SK-N-MC (cell line): ENCODE data around the gene LTBP1.

Experiments
- EZH2 ChIP-seq: fragments of 200-600 bp; sonication (generic); IDR thresholded peaks from one replicate; pipeline ENCODE4 v1.6.1; 2017; ENCODE audit warnings: antibody characterized with exemption
- FOXP2 ChIP-seq: optimal IDR thresholded peaks from 2 replicates; pipeline ENCODE3; 2011; ENCODE audit warnings: mild to moderate bottlenecking, moderate library complexity; ENCODE audit not compliant: insufficient read depth; ENCODE audit errors: extremely low read length, control extremely low read depth
- POLR2AphosphoS5 ChIP-seq: IDR thresholded peaks from 2 replicates; pipeline ENCODE4 v1.6.1; 2012; ENCODE audit warnings: mild to moderate bottlenecking, low read depth, low read length, borderline replicate concordance

GRCh38 chr2:33342705-33343104, 396.0 kb downstream of the LTBP1 start:
- TF ChIP-seq EZH2, result no peak
- no peak for TF ChIP-seq POLR2AphosphoS5
- no peak for TF ChIP-seq FOXP2
